Posterior vena cava (tissue), 2 donors: ENCODE data around the gene ENKUR. TPM values are rescaled to one million over a fixed set of nuclear protein-coding genes. Genes with fewer than 3 reads are reported as not detected.
"Not testable (repeated sequence)": the region's sequence is repeated elsewhere in the genome, so short reads cannot be mapped to it uniquely, and the experiment has no call there.

ENCODE experiments used
- DNase-seq: peaks from one replicate; pipeline ENCODE4 v3.0.0-alpha.2; 2020; ENCODE audit warnings: low spot score
- intact Hi-C, 2 donors: fragments of 100-400 bp; cut with DNase I; formaldehyde crosslinking; loops; one replicate each; pipeline versions ENCODE4 v1.14.1 to v1.14.2; 2022 to 2023
- total RNA-seq, 2 donors: library from RNA; stranded (reverse); fragmentation: NEBNext Ultra II Directional; extraction: Animal tissue kit (Norgen Biotek cat#: 25700); gene quantifications; one replicate each; pipeline ENCODE4 v1.2.1, GENCODE V29; 2021
- donor health status: DM: yes; HTN: yes; CAD: no.
- donor health status: DM: yes; HTN: yes; CAD: no.

ENKUR gene
- total RNA-seq, 2 donors from 2014 or later: not detected

DNA sequence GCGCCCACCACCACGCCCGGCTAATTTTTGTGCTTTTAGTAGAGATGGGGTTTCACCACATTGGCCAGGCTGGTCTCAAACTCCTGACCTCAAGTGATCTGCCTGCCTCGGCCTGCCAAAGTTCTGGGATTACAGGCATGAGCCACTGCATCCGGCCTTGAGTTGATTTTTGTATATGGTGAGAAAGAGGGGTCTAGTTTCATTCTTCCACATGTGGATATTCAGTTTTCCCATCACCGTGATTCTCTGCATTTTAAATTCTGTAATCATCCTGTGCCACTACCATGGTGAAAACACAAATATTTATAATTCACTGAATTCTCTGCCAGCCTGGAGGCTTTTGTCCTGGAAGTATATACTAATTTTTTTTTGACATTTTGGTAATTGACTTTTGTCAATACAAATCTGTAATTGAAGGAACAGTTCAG, 58.3 kb downstream of the ENKUR start:
- DNase-seq: not testable (repeated sequence)
- intact Hi-C loops: loop anchor here (10.0 kb wide), 2 partner anchors 53 to 233 kb away; partner anchors contain the start of gene ARHGAP21 (in 1 of the 2)

- intact Hi-C loops: loop anchor here (10.0 kb wide), 2 partner anchors 49 to 229 kb away; partner anchors contain the start of gene ARHGAP21 (in 1 of the 2)
- DNase-seq: no peak
Measured at GRCh38 chr10:24953675-24954074, 62.3 kb downstream of the ENKUR start.

GRCh38 chr10:24952707-24953645, 63.0 kb downstream of the ENKUR start:
- intact Hi-C loops: loop anchor here (10.0 kb wide), 2 partner anchors 48 to 228 kb away; partner anchors contain the start of gene ARHGAP21 (in 1 of the 2)
- DNase-seq: peak; percentile 82

- peak; percentile 82 for DNase-seq
- intact Hi-C loops: loop anchor here (10.0 kb wide), 2 partner anchors 47 to 227 kb away; partner anchors contain the start of gene ARHGAP21 (in 1 of the 2)
Measured at GRCh38 chr10:24952143-24952706, 63.7 kb downstream of the ENKUR start, which contains the start of gene PRTFDC1. TSS of gene PRTFDC1 (minus strand) at chr10:24952606. CDS start at chr10:24952575, 31 bp downstream.

- no peak for DNase-seq
- intact Hi-C loops: loop anchor here (10.0 kb wide), 2 partner anchors 47 to 227 kb away; partner anchors contain the start of gene ARHGAP21 (in 1 of the 2)
Measured at GRCh38 chr10:24951201-24952142, 64.5 kb downstream of the ENKUR start.

- DNase-seq: no peak
- intact Hi-C loops: loop anchor here (10.0 kb wide), 2 partner anchors 46 to 226 kb away; partner anchors contain the start of gene ARHGAP21 (in 1 of the 2)
Measured at GRCh38 chr10:24950439-24950838, 65.5 kb downstream of the ENKUR start.

GRCh38 chr10:24949616-24950015, 66.3 kb downstream of the ENKUR start:
- no peak for DNase-seq
- intact Hi-C loops: loop anchor here (10.0 kb wide), 2 partner anchors 45 to 225 kb away; partner anchors contain the start of gene ARHGAP21 (in 1 of the 2)

- DNase-seq: no peak
Measured at GRCh38 chr10:24947304-24948097, 68.5 kb downstream of the ENKUR start.

GRCh38 chr10:24944512-24945255, 71.3 kb downstream of the ENKUR start:
- intact Hi-C loops: no loop called here
- no peak for DNase-seq

More at GRCh38 chr10:24947304-24948097, 68.5 kb downstream of the ENKUR start:
- intact Hi-C loops: no loop called here

DNA sequence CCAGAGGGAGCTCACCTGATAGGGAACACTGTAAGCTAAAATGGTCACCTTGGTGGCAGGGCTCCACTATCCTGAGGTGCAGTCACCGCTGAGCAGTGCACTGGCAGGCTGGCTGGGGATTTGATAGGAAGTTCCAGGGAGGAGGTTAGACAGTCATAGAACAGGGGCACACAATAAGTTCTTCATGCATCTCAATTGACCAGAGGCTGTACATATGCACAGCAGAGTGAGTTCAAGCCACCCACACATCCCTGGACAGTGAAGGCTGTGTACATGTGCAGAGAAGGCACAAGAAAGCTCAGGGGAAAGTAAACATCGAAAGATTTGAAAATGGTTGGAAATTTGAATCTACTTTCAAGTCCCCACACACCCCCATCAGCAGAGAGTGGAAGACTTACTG, 77.4 kb downstream of the ENKUR start:
- intact Hi-C loops: no loop called here
- no peak for DNase-seq

DNA sequence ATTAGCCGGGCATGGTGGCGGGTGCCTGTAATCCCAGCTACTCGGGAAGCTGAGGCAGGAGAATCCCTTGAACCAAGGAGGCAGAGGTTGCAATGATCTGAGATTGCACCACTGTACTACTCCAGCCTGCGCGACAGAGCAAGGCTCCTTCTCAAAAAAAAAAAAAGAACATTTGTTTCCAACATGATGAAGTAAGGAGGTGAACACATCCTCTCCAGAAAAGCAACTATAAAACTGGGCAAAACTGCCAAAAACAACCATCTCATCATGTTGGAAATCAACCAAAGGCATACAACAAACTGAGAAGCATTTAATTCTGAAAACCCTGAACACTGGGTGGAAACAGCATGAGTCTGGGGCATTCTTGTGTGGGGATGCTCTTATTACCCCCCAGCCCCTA, 77.9 kb downstream of the ENKUR start:
- DNase-seq: no peak
- intact Hi-C loops: no loop called here

GRCh38 chr10:24935504-24936292, 80.3 kb downstream of the ENKUR start:
- intact Hi-C loops: no loop called here
- DNase-seq: no peak

Other genes with a start within 250 kb of the ENKUR start
- gene PRTFDC1, start 63.6 kb downstream of the ENKUR start, total RNA-seq: 10 to 100 TPM in 1 of 2 donors, 1 to 10 TPM in 1; 7.2 to 14.4 TPM
- 1 to 10 TPM; 1.9 to 2.1 TPM for gene THNSL1, start 454 bp upstream of the ENKUR start, total RNA-seq
- gene GPR158, start 158.8 kb upstream of the ENKUR start, total RNA-seq: under 1 TPM; 0.05 TPM